CD4-positive, alpha-beta T cell treated with Interleukin-21 for 1 hour (primary cell): ENCODE data around the gene SHLD1.

Source experiments
- DNase-seq: peaks from one replicate; pipeline ENCODE4 v3.0.0-alpha.2; 2020

SHLD1 gene

DNA sequence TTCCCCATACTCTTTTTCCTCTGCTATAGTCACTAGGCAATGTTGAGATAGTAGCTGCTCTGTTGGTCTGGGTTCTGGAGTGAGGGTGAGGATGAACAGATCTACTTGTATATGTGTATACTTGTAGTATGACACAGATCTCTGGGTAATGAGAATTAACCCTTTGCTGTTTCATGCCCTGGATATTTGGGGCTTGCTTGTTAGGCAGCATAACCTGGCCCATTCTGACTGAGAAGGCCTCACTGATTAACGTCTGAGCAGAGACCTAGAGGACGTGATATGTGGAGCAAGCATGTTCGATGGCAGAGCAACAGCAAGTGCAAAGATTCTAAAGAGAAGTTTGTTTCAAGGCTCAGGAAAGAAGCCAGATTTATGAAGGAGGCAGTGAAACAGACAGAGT, 105.7 kb downstream of the SHLD1 start:
- no peak for DNase-seq

DNA sequence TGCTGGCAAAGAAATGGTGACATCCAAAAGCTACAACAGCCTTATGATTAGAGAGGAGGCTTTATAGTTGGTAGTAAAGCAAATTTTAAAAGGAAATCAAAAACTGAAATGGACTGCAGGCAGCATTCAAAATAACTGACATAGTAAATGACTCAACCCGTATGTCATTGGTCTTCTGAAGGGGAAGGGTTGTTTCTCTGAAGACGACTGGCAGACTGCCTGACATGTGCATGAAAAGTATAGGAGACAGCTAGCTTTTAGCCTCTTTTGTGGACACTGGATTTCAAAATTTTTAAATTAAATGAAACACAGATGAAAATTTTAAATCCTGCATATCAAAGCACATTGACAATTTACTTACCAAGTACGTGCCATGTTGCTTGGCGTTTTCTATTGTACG, 109.4 kb downstream of the SHLD1 start:
- DNase-seq = no peak

DNA sequence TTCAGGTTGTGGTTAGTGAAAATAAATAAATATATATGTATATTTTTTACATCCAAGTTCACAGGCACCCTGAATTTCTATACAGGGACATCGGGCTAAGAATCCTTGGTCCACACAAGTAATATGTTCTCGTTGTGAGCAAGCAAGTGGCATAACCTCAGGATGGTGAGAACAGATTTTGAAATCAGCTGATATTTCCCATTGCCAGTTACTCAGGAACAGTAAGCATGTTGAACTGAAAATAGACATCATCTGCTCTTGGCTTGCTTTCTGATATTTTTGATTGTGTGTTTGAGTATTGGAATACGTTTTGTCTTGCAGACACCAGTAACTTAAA, 112.5 kb downstream of the SHLD1 start:
- DNase-seq = no peak

DNA sequence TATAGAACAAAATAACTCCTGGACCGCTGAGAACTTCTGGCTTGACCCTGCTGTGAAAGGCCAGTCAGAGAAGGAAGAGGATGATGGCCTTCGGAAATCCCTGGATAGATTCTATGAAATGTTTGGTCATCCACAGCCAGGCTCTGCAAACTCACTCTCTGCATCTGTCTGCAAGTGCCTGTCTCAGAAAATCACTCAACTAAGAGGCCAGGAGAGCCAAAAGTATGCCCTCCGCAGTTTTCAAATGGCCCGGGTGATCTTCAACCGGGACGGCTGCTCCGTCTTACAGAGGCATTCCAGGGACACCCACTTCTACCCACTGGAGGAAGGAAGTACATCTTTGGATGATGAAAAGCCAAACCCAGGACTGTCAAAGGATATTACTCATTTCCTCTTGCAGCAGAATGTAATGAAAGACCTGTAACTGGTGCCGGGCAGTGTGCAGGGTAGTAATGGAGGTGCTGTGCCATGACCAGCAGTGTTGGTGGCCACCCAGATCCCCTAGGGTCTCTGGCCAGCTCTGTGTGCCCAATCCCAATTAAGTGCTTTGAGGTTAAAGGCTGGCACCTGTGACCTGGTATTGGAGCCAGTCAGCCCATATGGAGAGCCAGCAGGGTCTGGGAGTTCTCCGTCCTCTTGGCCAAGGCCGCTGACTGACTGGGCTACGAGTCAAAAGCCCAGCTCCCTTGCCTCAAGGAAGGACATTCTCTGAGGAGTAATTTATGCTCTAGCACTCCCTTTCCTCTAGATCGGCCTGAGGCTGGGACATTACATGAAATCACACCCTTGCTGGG, 113.0 kb downstream of the SHLD1 start:
- DNase-seq = no peak

DNA sequence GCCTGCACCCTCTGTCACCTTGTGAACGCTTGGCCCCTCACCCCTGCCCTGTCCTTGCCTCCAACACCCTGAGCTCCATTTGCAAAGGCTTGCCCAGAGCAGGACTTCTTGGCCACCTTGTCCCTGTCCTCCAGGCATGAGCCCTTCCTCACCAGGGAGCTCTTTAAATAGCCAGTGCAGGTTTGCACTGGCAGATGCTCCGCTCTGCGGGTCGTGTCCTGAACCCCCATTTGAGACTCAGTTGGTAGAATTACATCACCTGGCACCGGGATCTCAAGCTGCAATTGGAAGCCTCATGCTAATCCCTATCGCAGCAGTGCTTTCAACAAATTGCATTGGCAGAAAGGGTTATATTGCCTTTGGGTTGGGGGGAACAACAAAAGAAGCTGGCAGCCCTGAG, 114.2 kb downstream of the SHLD1 start:
- DNase-seq = no peak

DNA sequence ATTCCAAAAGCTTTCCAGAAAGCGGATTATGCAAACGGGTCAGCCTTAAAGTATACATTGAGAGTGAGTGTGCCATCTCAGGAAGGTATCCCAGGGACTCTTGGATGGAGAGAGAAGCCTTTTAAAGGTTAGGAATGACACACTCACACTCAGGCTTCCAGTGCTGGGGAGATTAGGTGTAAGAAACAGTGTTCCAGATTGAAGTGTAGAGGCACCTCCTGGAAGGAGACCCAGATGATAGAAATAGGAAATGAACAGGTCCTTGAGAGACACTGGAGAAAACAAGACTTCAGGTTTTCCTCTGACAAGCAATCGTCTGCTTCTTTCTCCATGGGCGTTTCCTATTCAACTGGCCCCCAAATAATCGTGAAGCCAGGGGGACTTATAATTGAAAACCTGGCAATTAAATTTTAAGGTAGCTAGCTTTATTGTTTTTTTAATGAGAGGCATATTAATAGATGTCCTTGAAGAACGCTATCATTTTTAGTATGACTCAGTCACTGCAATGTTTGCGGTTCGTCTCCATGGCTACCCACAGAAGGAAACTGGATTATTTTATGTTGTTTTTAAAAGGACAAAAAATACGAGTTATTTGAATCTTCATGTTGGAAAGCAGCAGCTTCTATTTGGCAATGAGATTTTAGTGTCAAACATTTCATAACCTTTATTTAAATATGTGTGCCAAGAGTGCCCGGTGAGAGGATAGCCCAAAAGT, 114.8 kb downstream of the SHLD1 start:
- peak; percentile 38 for DNase-seq

DNA sequence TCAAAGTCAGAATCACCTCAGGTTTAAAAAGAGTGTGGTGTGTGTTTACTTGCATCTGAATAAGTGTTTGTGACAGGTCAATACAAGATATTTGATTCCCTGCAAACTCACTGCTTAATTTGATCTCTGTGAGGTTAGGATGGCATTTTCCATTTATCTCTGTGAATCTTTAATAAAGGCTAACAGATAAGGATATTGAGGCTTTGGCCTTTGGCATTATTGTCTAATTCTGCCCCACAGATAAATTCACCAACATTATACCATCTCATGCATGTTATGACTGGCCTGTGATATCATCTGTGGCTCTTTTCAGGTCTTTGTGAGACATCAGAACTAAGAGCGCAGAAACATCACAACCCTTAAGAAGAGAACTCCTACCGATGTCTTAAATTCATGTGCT, 115.4 kb downstream of the SHLD1 start:
- DNase-seq = no peak

DNA sequence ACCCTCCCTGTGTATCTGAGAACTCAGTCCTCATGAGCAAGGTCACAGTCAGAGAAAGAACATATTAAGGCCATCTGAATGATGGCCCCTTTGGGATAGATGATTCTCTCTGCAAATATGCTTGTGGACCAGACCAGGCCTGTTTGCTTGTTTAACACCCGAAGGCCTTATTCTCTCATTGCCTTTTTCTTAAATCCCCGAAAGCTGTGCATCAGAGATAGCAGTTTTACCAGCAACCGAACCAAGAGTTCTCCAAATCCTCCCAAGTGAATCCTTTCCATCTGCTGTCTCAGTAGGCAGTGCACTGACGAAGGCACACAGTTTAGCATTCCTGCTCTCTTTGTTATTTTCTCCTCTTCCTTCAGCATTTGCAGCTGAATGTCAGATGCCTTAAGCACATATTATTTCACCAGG, 120.4 kb downstream of the SHLD1 start:
- no peak for DNase-seq

DNA sequence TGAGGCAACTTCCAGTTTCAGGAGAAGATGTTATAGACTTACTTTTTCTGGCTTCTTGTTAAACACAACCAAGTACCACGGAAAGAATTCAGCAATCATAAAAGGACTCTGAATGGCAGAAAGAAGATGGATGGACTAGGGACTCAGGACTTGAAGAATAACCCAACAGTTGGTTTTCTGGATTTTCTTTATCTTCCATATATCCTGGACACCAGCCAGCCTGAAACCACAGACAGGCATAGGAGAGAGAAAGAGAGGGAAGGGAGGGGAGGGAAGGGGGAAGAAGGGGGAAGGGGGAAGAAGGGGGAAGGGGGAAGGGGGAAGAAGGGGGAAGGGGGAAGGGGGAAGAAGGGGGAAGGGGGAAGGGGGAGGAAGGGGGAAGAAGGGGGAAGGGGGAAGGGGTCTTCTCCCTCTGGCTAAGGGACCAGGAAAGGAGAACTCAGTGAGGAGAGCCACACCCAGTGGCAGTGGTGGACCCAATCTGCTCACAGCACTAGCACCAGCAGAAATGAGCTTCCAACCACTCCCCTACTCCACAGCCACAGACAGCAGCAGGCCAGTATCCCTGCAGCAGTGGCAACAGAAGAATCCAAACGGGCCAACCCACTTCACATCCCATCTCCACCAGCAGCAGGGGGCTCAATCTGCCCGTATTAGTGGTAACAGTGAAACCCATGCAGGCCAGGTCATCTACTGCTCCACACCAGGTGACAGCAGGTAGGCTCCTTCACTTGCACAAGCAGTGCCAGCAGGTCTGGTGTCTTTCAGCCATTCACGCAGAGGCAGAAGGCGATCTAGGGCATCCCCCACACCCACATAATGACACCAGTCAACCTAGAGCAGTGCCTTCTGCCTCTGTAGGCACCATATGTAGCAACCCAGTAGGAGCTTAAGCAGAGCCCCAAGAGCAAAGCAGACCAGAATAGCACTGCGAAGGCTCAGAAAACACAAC, 121.5 kb downstream of the SHLD1 start:
- no peak for DNase-seq

DNA sequence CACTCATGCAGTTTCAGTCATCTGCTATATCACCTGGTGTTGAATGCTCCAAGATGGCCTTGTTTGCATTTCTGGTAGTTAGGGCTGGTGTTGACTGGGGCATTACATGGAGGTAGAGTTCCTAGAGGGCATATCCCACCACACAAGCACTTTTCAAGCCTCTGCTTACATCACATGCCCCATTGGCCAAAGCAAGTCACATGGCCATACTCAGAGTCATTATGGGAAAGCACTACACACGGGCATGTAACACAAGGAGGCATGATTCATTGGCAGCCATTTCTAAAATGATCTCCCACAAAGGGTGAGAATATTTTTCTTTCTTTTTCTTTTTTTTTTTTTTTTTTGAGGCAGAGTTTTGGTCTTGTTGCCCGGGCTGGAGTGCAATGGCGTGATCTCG, 126.9 kb downstream of the SHLD1 start:
- no peak for DNase-seq

DNA sequence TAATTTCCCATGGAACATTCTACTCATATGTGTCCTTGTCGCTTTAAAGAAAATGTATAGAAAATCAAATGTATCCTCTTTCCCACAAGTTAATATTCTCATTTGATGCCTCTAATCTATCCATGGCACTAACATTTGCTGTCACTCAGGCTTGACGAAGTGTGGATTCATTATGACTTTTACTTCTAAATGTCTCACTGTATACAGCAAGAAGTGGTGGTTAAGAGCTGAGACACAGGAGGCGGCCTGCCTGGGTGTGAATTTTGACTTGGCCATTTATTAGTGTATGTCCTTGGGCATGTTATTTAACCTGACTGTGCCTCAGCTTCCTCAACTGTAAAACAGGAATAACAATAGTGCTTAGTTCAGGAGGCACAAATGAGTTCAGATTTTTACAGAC, 130.1 kb downstream of the SHLD1 start:
- no peak for DNase-seq

DNA sequence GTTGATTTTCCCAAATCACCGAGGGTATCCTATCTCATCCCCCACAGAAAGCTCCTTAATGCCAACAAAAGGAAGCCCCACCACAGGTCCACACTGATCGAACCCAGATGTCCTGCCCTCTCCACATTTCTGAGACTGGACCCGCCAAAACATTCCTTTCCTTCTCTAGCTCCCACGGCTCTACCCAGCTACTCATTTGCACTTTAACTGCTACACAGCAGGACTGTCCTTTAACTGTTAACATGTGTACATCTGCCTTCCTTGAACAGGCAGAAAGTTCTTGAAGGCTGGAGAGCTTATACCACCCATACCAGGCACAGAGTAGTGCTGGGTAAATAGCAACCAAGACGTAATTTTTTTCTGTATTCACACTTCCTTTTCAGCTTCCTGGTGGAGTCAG, 131.5 kb downstream of the SHLD1 start:
- no peak for DNase-seq

DNA sequence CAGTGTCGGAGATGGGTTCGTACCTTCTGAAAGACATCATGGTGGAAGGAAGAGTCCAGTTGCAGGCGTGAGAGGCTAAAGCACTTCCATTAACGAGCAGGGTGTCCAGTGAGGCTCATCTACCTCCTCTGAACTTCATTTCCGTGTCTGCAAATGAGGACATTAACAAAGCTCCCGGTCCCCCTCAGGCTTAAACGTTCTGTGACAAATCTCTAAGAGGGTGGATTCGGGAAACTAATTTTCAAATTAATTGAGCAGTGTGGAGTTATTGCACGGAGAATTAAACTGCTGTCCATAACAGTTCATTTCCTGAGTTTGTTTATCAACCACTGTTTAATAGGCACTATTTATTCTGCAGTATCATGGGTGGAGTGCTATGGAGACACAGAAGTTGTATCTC, 132.0 kb downstream of the SHLD1 start:
- DNase-seq = no peak

DNA sequence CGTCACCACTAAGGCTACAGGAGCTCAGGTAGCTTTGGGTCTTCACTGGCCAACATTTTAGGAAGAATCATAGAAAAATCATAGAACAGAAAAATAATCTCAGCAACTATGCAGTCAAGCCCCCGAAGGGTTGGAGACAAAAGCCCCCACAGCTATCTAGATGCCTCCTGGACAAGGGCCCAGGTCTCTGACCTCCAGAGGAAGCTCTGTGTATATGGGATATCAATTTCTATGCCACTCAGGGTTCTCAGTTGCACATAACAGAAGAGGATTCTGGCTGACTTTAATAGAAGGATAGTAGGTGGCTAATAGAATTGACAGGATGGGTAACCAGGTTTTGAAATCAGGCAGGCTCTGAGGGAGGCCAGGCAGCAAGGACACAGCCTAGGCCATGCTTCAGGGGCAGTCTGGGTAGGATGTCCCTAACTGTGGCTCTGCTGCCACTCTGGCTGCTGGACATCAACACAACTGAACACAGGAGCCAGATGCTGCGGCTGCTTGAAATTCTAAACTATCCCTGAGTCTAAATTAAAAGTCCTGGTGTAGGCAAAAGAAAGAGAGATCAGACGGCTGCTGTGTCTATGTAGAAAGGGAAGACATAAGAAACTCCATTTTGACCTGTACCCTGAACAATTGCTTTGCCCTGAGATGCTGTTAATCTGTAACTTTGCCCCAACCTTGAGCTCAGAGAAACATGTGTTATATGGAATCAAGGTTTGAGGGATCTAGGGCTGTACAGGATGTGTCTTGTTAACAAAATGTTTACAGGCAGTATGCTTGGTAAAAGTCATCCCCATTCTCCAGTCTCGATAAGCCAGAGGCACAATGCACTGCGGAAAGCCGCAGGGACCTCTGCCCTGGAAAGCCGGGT, 134.5 kb downstream of the SHLD1 start:
- no peak for DNase-seq

DNA sequence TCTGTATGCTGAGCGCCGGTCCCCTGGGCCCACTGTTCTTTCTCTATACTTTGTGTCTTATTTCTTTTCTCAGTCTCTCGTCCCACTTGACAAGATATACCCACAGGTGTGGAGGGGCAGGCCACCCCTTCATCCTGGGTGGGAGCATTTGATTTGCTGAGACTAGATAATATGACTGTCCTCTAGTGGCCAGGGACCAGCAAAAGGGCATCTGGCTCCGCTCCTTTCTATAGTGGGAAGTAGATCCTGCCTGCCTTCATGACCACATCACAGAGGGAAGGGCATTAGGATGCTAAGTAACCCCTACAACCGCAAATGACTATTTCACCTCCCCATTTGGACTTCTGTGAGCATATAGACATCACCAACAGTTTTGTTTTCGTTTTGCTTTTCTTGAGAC, 135.7 kb downstream of the SHLD1 start:
- no peak for DNase-seq

DNA sequence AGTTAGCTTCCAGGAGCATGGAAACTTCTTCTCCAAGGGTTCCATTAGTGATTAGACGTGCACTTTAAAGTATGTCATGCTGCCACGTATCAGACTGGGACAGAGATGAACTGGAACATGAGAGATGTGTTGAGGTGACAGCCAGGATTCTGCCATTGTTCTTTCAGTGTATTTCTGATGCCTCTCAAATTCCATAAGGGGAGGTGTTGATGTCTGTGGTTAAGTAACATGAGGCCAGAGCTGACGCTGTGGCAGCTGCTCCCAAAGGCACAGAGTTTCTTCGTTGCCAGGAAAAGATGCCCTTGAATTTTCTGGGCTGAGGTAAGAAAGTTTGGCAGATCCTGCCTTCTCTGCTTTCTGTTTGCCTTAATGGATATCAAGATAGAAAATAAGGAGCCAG, 136.6 kb downstream of the SHLD1 start:
- DNase-seq = no peak

DNA sequence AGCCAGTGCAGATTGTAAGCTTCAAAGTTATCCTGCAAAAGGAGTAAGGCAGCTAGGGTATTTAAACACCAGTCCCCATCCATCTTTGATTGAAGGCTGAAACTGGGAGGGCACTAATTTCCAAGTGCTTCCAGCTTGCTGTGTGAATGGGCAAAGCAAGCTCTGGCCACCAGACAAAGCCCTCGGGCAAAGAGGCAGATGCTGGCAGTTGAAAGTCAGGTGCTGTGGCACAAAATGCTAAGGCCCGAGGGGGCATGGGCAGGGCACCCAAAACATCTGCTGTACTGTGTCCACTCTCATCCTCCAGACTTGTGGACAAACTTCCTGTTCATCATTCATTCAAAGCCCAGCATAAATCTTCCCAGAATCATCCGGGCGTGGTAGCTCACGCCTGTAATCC, 137.2 kb downstream of the SHLD1 start:
- no peak for DNase-seq

DNA sequence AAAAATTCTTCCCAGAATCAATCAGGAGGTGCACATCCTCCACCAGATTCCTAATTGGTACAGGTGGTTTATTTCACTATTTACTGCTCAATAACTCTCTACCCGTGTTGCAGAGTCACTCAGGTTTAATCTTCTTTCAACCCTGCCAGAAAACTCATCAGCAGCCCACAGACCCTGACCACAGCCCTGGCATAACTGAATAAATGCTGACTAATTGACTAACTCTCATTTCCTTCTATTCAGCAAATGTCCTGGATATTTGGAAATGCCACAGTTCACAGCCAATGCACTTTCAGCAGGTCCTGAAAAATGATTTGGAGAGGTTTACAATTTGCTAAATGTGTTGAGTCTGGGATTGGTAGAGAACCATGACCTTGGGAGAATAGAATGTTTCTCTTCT, 137.8 kb downstream of the SHLD1 start:
- no peak for DNase-seq

DNA sequence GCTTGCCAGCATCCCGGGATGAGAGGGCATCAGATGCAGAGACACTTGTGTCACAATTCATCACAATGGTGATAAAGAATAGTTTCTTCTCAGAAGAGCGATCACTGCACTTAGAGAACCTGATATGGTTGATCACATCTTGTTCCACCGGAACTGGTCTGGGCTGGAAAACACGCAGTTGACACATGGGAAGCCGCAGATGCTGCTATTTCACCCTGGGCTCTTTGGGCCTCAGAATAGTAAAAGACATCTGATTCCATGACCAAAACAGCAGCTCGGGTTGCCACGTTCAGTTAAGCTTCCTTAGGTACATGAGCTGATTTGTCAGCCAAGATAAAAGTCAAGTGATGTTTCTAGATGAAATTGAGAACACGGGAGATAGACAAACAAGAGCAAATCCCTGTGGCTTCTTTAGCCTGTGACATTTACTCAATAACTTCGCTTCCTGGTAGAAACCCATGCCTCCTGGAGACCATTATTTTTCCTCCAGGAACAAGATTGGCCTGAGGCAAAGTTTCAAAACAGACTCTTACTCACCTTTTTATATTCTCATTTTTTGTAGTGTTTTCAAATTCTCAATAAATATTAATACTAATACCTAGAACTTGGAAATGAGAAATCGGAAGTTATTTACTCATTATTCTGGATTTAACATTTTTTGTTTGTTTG, 140.7 kb downstream of the SHLD1 start:
- no peak for DNase-seq

DNA sequence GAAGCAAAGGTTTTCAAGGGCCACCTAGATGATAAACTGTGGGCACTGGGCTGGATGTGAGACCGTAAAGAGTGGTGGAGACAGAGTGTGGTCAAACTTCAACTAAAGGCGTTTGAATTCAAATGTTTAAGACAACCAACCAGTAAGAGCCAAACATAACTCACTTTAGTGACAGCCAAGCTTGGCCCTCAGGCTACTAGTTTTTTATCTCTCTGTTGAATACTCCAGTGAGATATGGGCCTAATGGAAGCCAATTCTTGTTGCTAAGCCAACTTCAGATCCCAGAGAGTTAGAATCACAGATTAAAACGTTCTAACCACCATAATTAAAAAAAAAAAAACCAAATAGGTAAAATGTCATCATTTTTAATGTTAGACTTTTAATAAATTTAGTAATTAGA, 142.9 kb downstream of the SHLD1 start:
- no peak for DNase-seq

DNA sequence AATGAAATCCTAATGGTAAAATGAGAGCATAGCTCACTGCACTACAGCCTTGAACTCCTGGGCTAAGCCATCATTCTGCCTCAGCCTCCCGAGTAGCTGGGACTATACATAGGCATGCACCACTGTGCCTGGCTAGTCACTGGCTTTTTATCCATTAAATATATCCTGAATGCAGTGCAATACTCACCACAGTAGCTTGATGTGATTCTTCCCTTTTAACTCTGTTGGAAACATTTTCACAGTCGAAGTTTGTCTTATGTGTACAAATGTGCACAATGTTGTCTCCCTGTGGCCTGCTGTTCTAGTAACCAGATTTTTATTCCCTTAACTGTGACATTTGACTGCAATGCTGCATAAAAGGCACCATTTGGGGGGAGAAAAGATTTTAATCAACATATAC, 143.4 kb downstream of the SHLD1 start:
- DNase-seq = no peak

DNA sequence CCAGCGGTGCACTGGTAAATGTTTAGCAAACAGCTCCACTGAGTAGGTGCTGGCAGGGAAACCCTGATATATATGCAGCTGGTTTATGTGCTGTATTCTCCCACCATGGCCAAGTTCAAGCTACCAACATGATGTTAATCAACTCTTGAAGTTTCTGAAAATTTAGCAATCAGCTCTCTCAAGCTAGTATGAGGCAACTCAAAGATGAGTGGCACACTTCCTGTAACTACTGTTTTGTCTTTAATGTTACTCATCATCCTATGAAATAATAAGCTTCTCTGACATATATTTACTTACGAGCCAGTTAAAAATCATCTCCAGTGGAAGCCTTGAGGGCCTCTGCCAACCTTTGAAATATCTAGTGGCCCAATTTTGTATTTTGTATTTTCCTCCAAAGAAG, 145.4 kb downstream of the SHLD1 start:
- no peak for DNase-seq
